ENCODE data around the gene RABGAP1L.
"Not testable (repeated sequence)": the region's sequence is repeated elsewhere in the genome, so short reads cannot be mapped to it uniquely, and the experiment has no call there.

Gene RABGAP1L

GRCh38 chr1:174702011-174702410 lies 542.7 kb downstream of the RABGAP1L start:
- CTCF ChIA-PET: interaction anchor here (0.9 to 2.1 kb wide), 4 partner anchors 10 to 44 kb away, joined by 3 to 4 read pairs (median 3); no protein-coding TSS in a partner anchor
- POLR2A ChIA-PET: no interaction called here
- DNase-seq (ENCODE audit: extremely low spot score): no peak
- no peak for TF ChIP-seq CTCF (IDR thresholded peaks at IDR 0.05; ENCODE audit: control extremely low read depth, extremely low read depth, low read depth, missing control alignments)

- no peak for DNase-seq (ENCODE audit: extremely low spot score)
- CTCF ChIA-PET: interaction anchor here (1.2 to 1.3 kb wide), 2 partner anchors 22 to 43 kb away, joined by 3 read pairs; no protein-coding TSS in a partner anchor
- TF ChIP-seq CTCF (IDR thresholded peaks at IDR 0.05; ENCODE audit: control extremely low read depth, extremely low read depth, low read depth, missing control alignments): no peak
- POLR2A ChIA-PET: interaction anchor here (0.6 kb wide), 1 partner anchor 688 kb away, joined by 3 read pairs; no protein-coding TSS in a partner anchor
Observed at GRCh38 chr1:174703309-174703708, 544.0 kb downstream of the RABGAP1L start.

- TF ChIP-seq CTCF (IDR thresholded peaks at IDR 0.05; ENCODE audit: control extremely low read depth, extremely low read depth, low read depth, missing control alignments): no peak
- ChIA-PET CTCF (interaction anchor here (1.2 kb wide), 1 partner anchor 11 kb away, joined by 3 read pairs; no protein-coding TSS in a partner anchor), POLR2A (no interaction called here)
- DNase-seq (ENCODE audit: extremely low spot score): no peak
Observed at GRCh38 chr1:174704300-174704699, 545.0 kb downstream of the RABGAP1L start.

GRCh38 chr1:174710868-174711845 lies 551.8 kb downstream of the RABGAP1L start:
- ChIA-PET CTCF (interaction anchor here (1.0 to 1.4 kb wide), 3 partner anchors 9 to 399 kb away, joined by 3 to 5 read pairs (median 3); no protein-coding TSS in a partner anchor), POLR2A (no interaction called here)
- no peak for DNase-seq (ENCODE audit: extremely low spot score)
- no peak for TF ChIP-seq CTCF (IDR thresholded peaks at IDR 0.05; ENCODE audit: control extremely low read depth, extremely low read depth, low read depth, missing control alignments)

- DNase-seq (ENCODE audit: extremely low spot score); POLR2A ChIA-PET: not testable (repeated sequence)
- CTCF ChIA-PET: interaction anchor here (1.0 to 1.2 kb wide), 2 partner anchors 9 to 400 kb away, joined by 3 read pairs; no protein-coding TSS in a partner anchor
Observed at GRCh38 chr1:174711848-174712247, 552.5 kb downstream of the RABGAP1L start.

GRCh38 chr1:174712541-174712940 lies 553.2 kb downstream of the RABGAP1L start:
- no peak for TF ChIP-seq CTCF (IDR thresholded peaks at IDR 0.05; ENCODE audit: control extremely low read depth, extremely low read depth, low read depth, missing control alignments)
- ChIA-PET POLR2A (no interaction called here), CTCF (interaction anchor here (1.0 to 1.6 kb wide), 3 partner anchors 10 to 400 kb away, joined by 3 to 4 read pairs (median 3); no protein-coding TSS in a partner anchor)
- DNase-seq (ENCODE audit: extremely low spot score): no peak

- POLR2A ChIA-PET: no interaction called here
- CTCF ChIA-PET: interaction anchor here (1.6 to 1.8 kb wide), 2 partner anchors 30 to 451 kb away, joined by 4 to 6 read pairs; no protein-coding TSS in a partner anchor
- TF ChIP-seq CTCF (IDR thresholded peaks at IDR 0.05; ENCODE audit: control extremely low read depth, extremely low read depth, low read depth, missing control alignments): no peak
- no peak for DNase-seq (ENCODE audit: extremely low spot score)
Observed at GRCh38 chr1:174713796-174714195, 554.5 kb downstream of the RABGAP1L start.
